HEK293 (cell line): ENCODE measurements around the gene DNAI7.

Experiments used
- CTCF ChIA-PET: fragments of 350-600 bp; formaldehyde crosslinking; extraction: SDS; loops from one replicate; lab custom pipeline; 2021; ENCODE audit warnings: antibody characterized with exemption; lab: Yijun Ruan, JAX
- POLR2A ChIA-PET: fragments of 300-600 bp; formaldehyde crosslinking; extraction: SDS; loops from one replicate; lab custom pipeline; 2020; ENCODE audit warnings: antibody characterized with exemption, inconsistent platforms; lab: Yijun Ruan, JAX
- H3K27ac ChIP-seq: fragments of 200-500 bp; sonication (Bioruptor generic); 2 replicates; pipeline ENCODE4 v1.5.1; 2014; ENCODE audit warnings: low read depth, low read length, control low read depth, inconsistent platforms; ENCODE audit errors: extremely low read depth
- H3K36me3 ChIP-seq, 2 experiments: fragments of 200-500 bp in 1 of 2; sonication (Bioruptor generic) in 1 of 2; 1 replicate in 1 of 2; 2 replicates in 1 of 2; pipeline ENCODE4 v1.5.1; 2014 to 2017; ENCODE audit warnings: inconsistent platforms in 2 of 2, low read length in 2 of 2; ENCODE audit not compliant: control insufficient read depth in 2 of 2, insufficient read depth in 1 of 2
- H3K4me1 ChIP-seq: fragments of 200-500 bp; sonication (Bioruptor generic); 2 replicates; pipeline ENCODE4 v1.5.1; 2014; ENCODE audit warnings: mild to moderate bottlenecking, low read length, inconsistent platforms; ENCODE audit not compliant: control insufficient read depth, insufficient read depth
- H3K4me3 ChIP-seq: 2 replicates; pipeline ENCODE4 v1.5.1; 2011; ENCODE audit warnings: low read depth, mild to moderate bottlenecking, control low read depth, low read length, moderate library complexity
- H3K9me3 ChIP-seq: fragments of 200-500 bp; sonication (Bioruptor generic); 2 replicates; pipeline ENCODE4 v1.5.1; 2014; ENCODE audit warnings: low read depth, low read length, inconsistent platforms; ENCODE audit not compliant: control insufficient read depth, insufficient read depth
- GFI1B ChIP-seq: fragments of 450-650 bp; formaldehyde crosslinking; IDR thresholded peaks from 2 replicates; pipeline ENCODE4 v1.5.1; 2016; ENCODE audit warnings: missing biosample characterization, missing genetic modification characterization
- GLI4 ChIP-seq: fragments of 450-650 bp; formaldehyde crosslinking; IDR thresholded peaks from 2 replicates; pipeline ENCODE4 v1.5.1; 2016; ENCODE audit warnings: missing biosample characterization, missing genetic modification characterization
- KLF17 ChIP-seq: fragments of 450-650 bp; formaldehyde crosslinking; IDR thresholded peaks from 2 replicates; pipeline ENCODE4 v1.5.1; 2016; ENCODE audit warnings: missing biosample characterization, missing genetic modification characterization
- OSR2 ChIP-seq: fragments of 450-650 bp; formaldehyde crosslinking; IDR thresholded peaks from 2 replicates; pipeline ENCODE4 v1.5.1; 2016; ENCODE audit warnings: missing biosample characterization, missing genetic modification characterization
- SALL2 ChIP-seq: fragments of 450-650 bp; formaldehyde crosslinking; IDR thresholded peaks from 2 replicates; pipeline ENCODE4 v1.5.0; 2017; ENCODE audit warnings: missing biosample characterization, mild to moderate bottlenecking, missing genetic modification characterization, borderline replicate concordance
- SCRT1 ChIP-seq: fragments of 450-650 bp; formaldehyde crosslinking; IDR thresholded peaks from 2 replicates; pipeline ENCODE4 v1.5.1; 2016; ENCODE audit warnings: missing biosample characterization, missing genetic modification characterization, borderline replicate concordance
- SCRT2 ChIP-seq: fragments of 450-650 bp; formaldehyde crosslinking; IDR thresholded peaks from 2 replicates; pipeline ENCODE4 v1.5.1; 2016; ENCODE audit warnings: missing biosample characterization, missing genetic modification characterization
- ZBTB11 ChIP-seq: fragments of 450-650 bp; formaldehyde crosslinking; conservative IDR thresholded peaks from 2 replicates; pipeline ENCODE4 v1.5.1; 2016; ENCODE audit warnings: low read depth, missing biosample characterization, missing genetic modification characterization
- ZBTB8A ChIP-seq: fragments of 450-650 bp; formaldehyde crosslinking; IDR thresholded peaks from 2 replicates; pipeline ENCODE4 v1.5.1; 2016; ENCODE audit warnings: missing biosample characterization, missing genetic modification characterization
- ZNF148 ChIP-seq: fragments of 450-650 bp; formaldehyde crosslinking; IDR thresholded peaks from 2 replicates; pipeline ENCODE4 v1.5.0; 2017; ENCODE audit warnings: missing biosample characterization, missing genetic modification characterization, borderline replicate concordance
- ZNF169 ChIP-seq: fragments of 450-650 bp; formaldehyde crosslinking; IDR thresholded peaks from 2 replicates; pipeline ENCODE4 v1.5.1; 2016; ENCODE audit warnings: missing biosample characterization, missing genetic modification characterization
- ZNF473 ChIP-seq: fragments of 450-650 bp; formaldehyde crosslinking; IDR thresholded peaks from 2 replicates; pipeline ENCODE4 v1.5.1; 2017; ENCODE audit warnings: missing biosample characterization, missing genetic modification characterization
- ZNF48 ChIP-seq: fragments of 450-650 bp; formaldehyde crosslinking; IDR thresholded peaks from 2 replicates; pipeline ENCODE4 v1.5.1; 2016; ENCODE audit warnings: missing biosample characterization, missing genetic modification characterization
- ZNF530 ChIP-seq: fragments of 450-650 bp; formaldehyde crosslinking; IDR thresholded peaks from 2 replicates; pipeline ENCODE4 v1.5.1; 2016; ENCODE audit warnings: low read depth, missing biosample characterization, missing genetic modification characterization
- ZNF654 ChIP-seq: fragments of 450-650 bp; formaldehyde crosslinking; IDR thresholded peaks from 2 replicates; pipeline ENCODE4 v1.5.1; 2016; ENCODE audit warnings: low read depth, missing biosample characterization, missing genetic modification characterization
- ZNF660 ChIP-seq: fragments of 450-650 bp; IDR thresholded peaks from 2 replicates; pipeline ENCODE4 v1.5.1; 2018; ENCODE audit warnings: missing biosample characterization, mild to moderate bottlenecking, missing genetic modification characterization
- ZNF670 ChIP-seq: fragments of 450-650 bp; formaldehyde crosslinking; IDR thresholded peaks from 2 replicates; pipeline ENCODE4 v1.5.1; 2016; ENCODE audit warnings: missing biosample characterization, missing genetic modification characterization, low read depth
- ZNF692 ChIP-seq: fragments of 450-650 bp; formaldehyde crosslinking; IDR thresholded peaks from 2 replicates; pipeline ENCODE4 v1.5.1; 2016; ENCODE audit warnings: missing biosample characterization, missing genetic modification characterization
- ZNF747 ChIP-seq: fragments of 450-650 bp; formaldehyde crosslinking; IDR thresholded peaks from 2 replicates; pipeline ENCODE4 v1.5.1; 2016; ENCODE audit warnings: missing biosample characterization, missing genetic modification characterization
- ZNF768 ChIP-seq: fragments of 450-650 bp; formaldehyde crosslinking; IDR thresholded peaks from 2 replicates; pipeline ENCODE4 v1.5.1; 2018; ENCODE audit warnings: missing biosample characterization, mild to moderate bottlenecking, missing genetic modification characterization
- ZXDB ChIP-seq: fragments of 450-650 bp; formaldehyde crosslinking; IDR thresholded peaks from 2 replicates; pipeline ENCODE4 v1.5.1; 2016; ENCODE audit warnings: missing biosample characterization, missing genetic modification characterization

Gene DNAI7

GRCh38 chr12:25241167-25242020 is 46.4 kb upstream of the DNAI7 start:
- CTCF ChIA-PET: interaction anchor here (0.6 to 2.7 kb wide), 25 partner anchors 9 to 991 kb away, joined by 3 to 13 read pairs (median 3); partner anchors contain the start of gene KRAS
- no peak overlapping the region for H3K4me3 ChIP-seq
- TF ChIP-seq SCRT2: 0 out of 2 replicates have a peak, but pooled peaks have one; percentile 18
- 0 out of 2 replicates have a peak, but pooled peaks have one; percentile 31 for TF ChIP-seq ZNF660
- TF ChIP-seq ZNF768: peak; percentile 56; the same call in 1 of the 2 replicates
- TF ChIP-seq ZXDB (tag by site-specific recombination): no peak
- TF ChIP-seq GLI4 (tag by site-specific recombination): no peak
- TF ChIP-seq ZNF747 (tag by site-specific recombination): no peak
- TF ChIP-seq, all 188 proteins: peak for 3
- H3K36me3 ChIP-seq: peaks cover 14 to 20% of the 10 kb centered on the region in 2 experiments
- POLR2A ChIA-PET: no interaction called here
- no peak overlapping the region for H3K27ac ChIP-seq
- no peaks in the 10 kb centered on the region for H3K9me3 ChIP-seq
- peaks cover 4% of the 10 kb centered on the region; the same call in 1 of the 2 replicates for H3K4me1 ChIP-seq

GRCh38 chr12:25236626-25237025 is 41.7 kb upstream of the DNAI7 start:
- H3K27ac ChIP-seq: no peak overlapping the region
- no peaks in the 10 kb centered on the region for H3K9me3 ChIP-seq
- no peak overlapping the region for H3K4me3 ChIP-seq
- POLR2A ChIA-PET: no interaction called here
- H3K36me3 ChIP-seq: peaks cover 9 to 14% of the 10 kb centered on the region in 2 experiments
- no peaks in the 10 kb centered on the region for H3K4me1 ChIP-seq
- TF ChIP-seq ZNF48 (tag by site-specific recombination) (no peak), ZBTB11 (tag by site-specific recombination) (no peak), ZNF530 (no peak), ZNF473 (no peak), KLF17 (tag by site-specific recombination) (no peak), SCRT1 (no peak), ZBTB8A (tag by site-specific recombination) (no peak), ZNF670 (no peak), ZNF169 (tag by site-specific recombination) (no peak)
- CTCF ChIA-PET: interaction anchor here (0.6 kb wide), 1 partner anchor 200 kb away, joined by 3 read pairs; no protein-coding TSS in a partner anchor

GRCh38 chr12:25236190-25236589 is 41.2 kb upstream of the DNAI7 start:
- no peaks in the 10 kb centered on the region for H3K4me1 ChIP-seq
- H3K36me3 ChIP-seq: peaks cover 9 to 14% of the 10 kb centered on the region in 2 experiments
- no peak overlapping the region for H3K4me3 ChIP-seq
- TF ChIP-seq GFI1B (tag by site-specific recombination): no peak
- TF ChIP-seq SALL2 (tag by site-specific recombination): no peak
- no peak for TF ChIP-seq ZNF692 (tag by site-specific recombination)
- TF ChIP-seq ZNF654 (tag by site-specific recombination): no peak
- TF ChIP-seq OSR2 (tag by site-specific recombination): peak; percentile 30; the same call in 1 of the 2 replicates
- TF ChIP-seq ZNF148 (tag by site-specific recombination): no peak
- CTCF ChIA-PET: interaction anchor here (0.6 to 1.0 kb wide), 2 partner anchors 152 to 200 kb away, joined by 3 read pairs; no protein-coding TSS in a partner anchor
- no peaks in the 10 kb centered on the region for H3K9me3 ChIP-seq
- POLR2A ChIA-PET: no interaction called here
- no peak overlapping the region for H3K27ac ChIP-seq
